ENCODE measurements around the gene EGFLAM.

DNA sequence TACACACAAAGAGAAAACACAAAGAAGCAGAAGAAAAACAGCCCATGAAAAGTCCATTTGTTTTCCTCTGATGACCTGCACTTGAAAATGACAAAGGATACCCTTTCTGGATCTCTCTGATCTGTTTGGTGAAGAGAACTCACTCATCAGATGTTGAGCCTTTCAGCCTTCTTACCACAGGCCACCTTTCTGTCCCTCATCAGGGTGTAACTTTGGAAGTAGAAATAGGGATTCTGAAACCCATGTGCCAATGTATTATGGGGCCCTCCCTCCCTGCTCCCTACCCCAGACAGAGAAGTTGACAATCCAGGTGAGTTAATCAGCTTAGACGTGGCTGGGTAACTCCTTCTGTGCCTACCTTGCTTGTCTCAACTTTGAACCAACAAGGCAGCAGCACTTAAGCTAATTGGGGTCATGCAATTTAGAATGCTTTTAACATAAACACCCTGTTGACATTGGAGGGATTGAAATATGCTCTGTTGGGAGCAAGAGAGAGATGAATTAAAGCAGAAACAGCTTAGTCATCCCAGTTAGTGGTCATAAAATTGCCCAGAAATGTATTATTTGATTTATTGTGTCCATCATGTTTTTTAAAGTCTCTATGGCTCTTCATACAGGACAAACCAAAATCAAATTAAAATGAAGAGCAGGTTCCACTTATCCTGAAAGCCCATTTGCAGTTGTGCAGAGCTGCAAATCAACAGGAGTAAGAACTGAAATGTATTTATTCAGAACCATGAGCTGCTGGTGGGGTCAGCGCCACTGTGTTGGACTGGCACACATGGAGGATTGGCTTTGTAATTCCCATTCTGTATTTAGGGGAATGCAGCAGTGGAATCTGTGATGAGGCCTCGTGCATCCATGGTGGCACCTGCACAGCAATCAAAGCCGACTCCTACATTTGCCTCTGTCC lies 166.0 kb downstream of the EGFLAM start:
- TF ChIP-seq EZH2 (IDR thresholded peaks at IDR 0.05; ENCODE audit: low read length, missing control alignments): no peak
- TF ChIP-seq, protein P1, sequence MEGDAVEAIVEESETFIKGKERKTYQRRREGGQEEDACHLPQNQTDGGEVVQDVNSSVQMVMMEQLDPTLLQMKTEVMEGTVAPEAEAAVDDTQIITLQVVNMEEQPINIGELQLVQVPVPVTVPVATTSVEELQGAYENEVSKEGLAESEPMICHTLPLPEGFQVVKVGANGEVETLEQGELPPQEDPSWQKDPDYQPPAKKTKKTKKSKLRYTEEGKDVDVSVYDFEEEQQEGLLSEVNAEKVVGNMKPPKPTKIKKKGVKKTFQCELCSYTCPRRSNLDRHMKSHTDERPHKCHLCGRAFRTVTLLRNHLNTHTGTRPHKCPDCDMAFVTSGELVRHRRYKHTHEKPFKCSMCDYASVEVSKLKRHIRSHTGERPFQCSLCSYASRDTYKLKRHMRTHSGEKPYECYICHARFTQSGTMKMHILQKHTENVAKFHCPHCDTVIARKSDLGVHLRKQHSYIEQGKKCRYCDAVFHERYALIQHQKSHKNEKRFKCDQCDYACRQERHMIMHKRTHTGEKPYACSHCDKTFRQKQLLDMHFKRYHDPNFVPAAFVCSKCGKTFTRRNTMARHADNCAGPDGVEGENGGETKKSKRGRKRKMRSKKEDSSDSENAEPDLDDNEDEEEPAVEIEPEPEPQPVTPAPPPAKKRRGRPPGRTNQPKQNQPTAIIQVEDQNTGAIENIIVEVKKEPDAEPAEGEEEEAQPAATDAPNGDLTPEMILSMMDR (conservative IDR thresholded peaks at IDR 0.05 in 1 of 2, IDR thresholded peaks at IDR 0.05 in 1 of 2; ENCODE audit: low read depth in 1 of 2, low read length in 2 of 2): no peak

All from fibroblast of lung (primary cell).